HepG2 (cell line): ENCODE measurements around the gene TMEM87B. TPM values are rescaled to one million over a fixed set of nuclear protein-coding genes. Genes with fewer than 3 reads are reported as not detected.

Experiments used
- ATAC-seq: fragments of 200-7000 bp; cut with Tn5 transposase; 3 replicates; pipeline ENCODE4 v1.9.1; 2020; ENCODE audit warnings: mild to moderate bottlenecking, moderate library complexity
- BruUV-seq: library from RNA; stranded (reverse); fragments of 400-500 nt; replicated peaks from 2 replicates; lab custom pipeline; 2021; lab: Mats Ljungman, UMichigan
- CTCF ChIA-PET: fragments of 300-600 bp; formaldehyde crosslinking; extraction: SDS; loops from one replicate; lab custom pipeline; 2021; ENCODE audit warnings: low total read pairs, inconsistent platforms, low intra/inter-chr PET ratio; lab: Yijun Ruan, JAX
- POLR2A ChIA-PET: fragments of 350-600 bp; sonication (Branson Sonifier 250); formaldehyde crosslinking; loops from one replicate; lab custom pipeline; 2020; ENCODE audit warnings: antibody characterized with exemption, inconsistent platforms; lab: Yijun Ruan, JAX
- DNase-seq: peaks from one replicate; pipeline ENCODE4 v3.0.0-alpha.2; 2015; ENCODE audit warnings: low spot score
- FAIRE-seq: peaks from 3 replicates; lab custom pipeline; 2011; peaks lifted over from hg19 to GRCh38; lab: Jason Lieb, UNC
- H2AFZ ChIP-seq: one replicate; pipeline ENCODE4 v1.6.1; 2011; ENCODE audit warnings: low read length, inconsistent platforms
- H3K27ac ChIP-seq: fragments of 300-600 bp; 3 replicates; pipeline ENCODE4 v1.8.0; 2011; ENCODE audit warnings: mixed run types, mild to moderate bottlenecking, mixed read lengths, low read length, inconsistent platforms; ENCODE audit not compliant: insufficient read depth; ENCODE audit errors: extremely low read length
- H3K27me3 ChIP-seq, 2 experiments: fragments of 200-600 bp in 1 of 2; 2 replicates in 1 of 2; 3 replicates in 1 of 2; pipeline versions ENCODE4 v1.6.0 to v1.8.0; 2011; ENCODE audit warnings: low read length in 2 of 2, mild to moderate bottlenecking in 2 of 2, moderate library complexity in 2 of 2, inconsistent platforms in 1 of 2; ENCODE audit not compliant: insufficient read depth in 2 of 2, control insufficient read depth in 1 of 2
- H3K36me3 ChIP-seq, 2 experiments: fragments of 200-600 bp in 1 of 2; replicated peaks in 1 of 2; 2 replicates in 1 of 2; 3 replicates in 1 of 2; pipeline versions ENCODE4 v1.5.1 to v1.8.0; 2011; ENCODE audit warnings: low read length in 2 of 2, inconsistent platforms in 1 of 2; ENCODE audit not compliant: insufficient read depth in 2 of 2, control insufficient read depth in 1 of 2
- H3K4me1 ChIP-seq: 2 replicates; pipeline ENCODE4 v1.5.1; 2012; ENCODE audit warnings: low read length, inconsistent platforms; ENCODE audit not compliant: insufficient read depth
- H3K4me2 ChIP-seq: 2 replicates; pipeline ENCODE4 v1.6.0; 2011; ENCODE audit warnings: low read depth, low read length, inconsistent platforms
- H3K4me3 ChIP-seq, 3 experiments: fragments of 200-600 bp in 1 of 3; sonication (generic), shearing (Covaris generic) in 1 of 3; replicated peaks in 1 of 3; 2 replicates each; pipeline ENCODE4 v1.5.1; 2011 to 2016; ENCODE audit warnings: low read length in 3 of 3, inconsistent platforms in 2 of 3, low read depth in 2 of 3, mild to moderate bottlenecking in 2 of 3, control low read depth in 1 of 3, mixed read lengths in 1 of 3; ENCODE audit not compliant: insufficient read depth in 1 of 3
- H3K79me2 ChIP-seq: one replicate; pipeline ENCODE4 v1.6.1; 2011; ENCODE audit warnings: low read length, inconsistent platforms; ENCODE audit not compliant: insufficient read depth
- H3K9ac ChIP-seq: 2 replicates; pipeline ENCODE4 v1.6.0; 2011; ENCODE audit warnings: mild to moderate bottlenecking, low read depth, low read length, inconsistent platforms; ENCODE audit not compliant: insufficient read depth
- H3K9me3 ChIP-seq: 2 replicates; pipeline ENCODE4 v1.5.1; 2012; ENCODE audit warnings: mild to moderate bottlenecking, low read length
- H4K20me1 ChIP-seq: 2 replicates; pipeline ENCODE4 v1.6.0; 2011; ENCODE audit warnings: inconsistent platforms, mild to moderate bottlenecking, low read length, moderate library complexity; ENCODE audit not compliant: insufficient read depth
- HMG20A ChIP-seq: IDR thresholded peaks from 2 replicates; pipeline ENCODE4 v1.6.1; 2016; ENCODE audit warnings: borderline replicate concordance
- KAT2B ChIP-seq: fragments of 150-350 bp; IDR thresholded peaks from 2 replicates; pipeline ENCODE4 v1.6.1; 2014; ENCODE audit warnings: low read depth, low read length, borderline replicate concordance
- MTF1 ChIP-seq: sonication (generic); formaldehyde crosslinking; IDR thresholded peaks from 2 replicates; pipeline ENCODE4 v1.5.0; 2020; ENCODE audit warnings: missing genetic modification reagents
- POLR2G ChIP-seq: fragments of 200-400 bp; formaldehyde crosslinking; IDR thresholded peaks from 2 replicates; pipeline ENCODE4 v1.6.1; 2018; ENCODE audit warnings: mild to moderate bottlenecking, low read depth, low read length, moderate library complexity
- SALL1 ChIP-seq: sonication (generic); formaldehyde crosslinking; IDR thresholded peaks from 2 replicates; pipeline ENCODE4 v1.8.0; 2022; ENCODE audit warnings: mild to moderate bottlenecking, missing genetic modification reagents
- SRSF4 ChIP-seq: fragments of 200-400 bp; formaldehyde crosslinking; IDR thresholded peaks from one replicate; pipeline ENCODE4 v1.6.1; 2018; ENCODE audit warnings: mild to moderate bottlenecking, low read depth, low read length, moderate library complexity; ENCODE audit not compliant: poor library complexity, severe bottlenecking
- U2AF2 ChIP-seq: fragments of 200-400 bp; formaldehyde crosslinking; IDR thresholded peaks from 2 replicates; pipeline ENCODE4 v1.6.1; 2017; ENCODE audit warnings: low read depth, mild to moderate bottlenecking, low read length
- ZBTB33 ChIP-seq: sonication (generic); formaldehyde crosslinking; IDR thresholded peaks from 2 replicates; pipeline ENCODE4 v1.4.0; 2020; ENCODE audit warnings: missing genetic modification reagents
- ZKSCAN8 ChIP-seq: IDR thresholded peaks from 2 replicates; pipeline ENCODE4 v1.6.1; 2016; ENCODE audit warnings: borderline replicate concordance, missing genetic modification reagents, missing compliant biosample characterization
- ZNF558 ChIP-seq: sonication (generic); formaldehyde crosslinking; IDR thresholded peaks from 2 replicates; pipeline ENCODE4 v1.9.0; 2022; ENCODE audit warnings: mild to moderate bottlenecking, missing genetic modification reagents, borderline replicate concordance
- WGBS: methylation state at CpG from one replicate; pipeline ENCODE4 v1.1.6; 2017; ENCODE audit warnings: low lambda C conversion rate; 5-methylcytosine and 5-hydroxymethylcytosine counted together
- in situ Hi-C: cut with HindIII; loops from 2 replicates; pipeline ENCODE4 v1.10.0; 2017; ENCODE audit warnings: low pct_unique_long_range_greater_than_20kb; ENCODE audit not compliant: extremely low pct_ligation_motif_present
- intact Hi-C: fragments of 100-400 bp; cut with micrococcal nuclease; formaldehyde crosslinking; loops from one replicate; pipeline ENCODE4 v1.10.0; 2022; ENCODE audit not compliant: unreplicated experiment
- polyA plus RNA-seq, 8 experiments: library from polyadenylated mRNA; depleted of rRNA in 3 of 8; stranded (reverse) in 7 of 8; unstranded in 1 of 8; fragments of >200 nt; fragmentation: Illumina TruSeq in 4 of 8; extraction: Trizol in 4 of 8; gene quantifications; 2 replicates each; pipeline versions ENCODE4 v1.2.1 to v1.2.3, GENCODE V29; 2011 to 2016; ENCODE audit warnings: low read depth in 4 of 8, missing spikeins in 1 of 8, mixed read lengths in 1 of 8; ENCODE audit not compliant: insufficient read depth in 1 of 8
- total RNA-seq, 5 experiments: library from RNA; depleted of rRNA; stranded (reverse); fragments of >200 nt; fragmentation: Illumina TruSeq; extraction: Trizol; gene quantifications; 2 replicates each; pipeline ENCODE4 v1.2.3, GENCODE V29; 2016; ENCODE audit warnings: low read depth in 1 of 5
- TF ChIP-seq, protein P1 (sequence below): sonication (generic); formaldehyde crosslinking; IDR thresholded peaks from 2 replicates; pipeline ENCODE4 v1.5.1; 2020; ENCODE audit warnings: mild to moderate bottlenecking, missing genetic modification reagents, moderate library complexity
- TF ChIP-seq, protein P2 (sequence below): sonication (generic); formaldehyde crosslinking; IDR thresholded peaks from 2 replicates; pipeline ENCODE4 v1.4.0; 2020; ENCODE audit warnings: missing genetic modification reagents
- TF ChIP-seq, protein P3 (sequence below): IDR thresholded peaks from 2 replicates; pipeline ENCODE4 v1.6.1; 2016; ENCODE audit warnings: mild to moderate bottlenecking

TMEM87B gene
- total and polyA plus RNA-seq, 2 of the 13 experiments (the other 11 are each of a cell fraction or from before 2014, with no cell fraction given) = 15.1 to 16.2 TPM

- DNase-seq (no peak), ATAC-seq (no peak), FAIRE-seq (no peak)
- Histone ChIP-seq H3K4me3 (no peak overlapping the region), H3K4me2 (no peak overlapping the region), H3K4me1 (peaks cover 18% of the 10 kb centered on the region), H3K9ac (no peak overlapping the region), H3K27me3 (no peaks in the 10 kb centered on the region), H3K36me3 (peaks cover 33 to 45% of the 10 kb centered on the region in 2 experiments), H3K9me3 (no peaks in the 10 kb centered on the region), H3K79me2 (no peaks in the 10 kb centered on the region), H2AFZ (no peak overlapping the region), H4K20me1 (no peaks in the 10 kb centered on the region), H3K27ac (no peak overlapping the region)
- intact Hi-C loops (no loop called here), in situ Hi-C loops (no loop called here)
- TF ChIP-seq ZKSCAN8 (CRISPR knock-in tag) = no peak
- peak; percentile 44; the same call in 1 of the 2 replicates for TF ChIP-seq ZBTB33 (CRISPR knock-in tag)
- ChIA-PET POLR2A (no interaction called here), CTCF (no interaction called here)
- no TSS peak for BruUV-seq
- WGBS = 97% methylated on average over 10 of the region's 10 CpGs
Measured at GRCh38 chr2:112021290-112021689, 33.8 kb upstream of the TMEM87B start.

DNA sequence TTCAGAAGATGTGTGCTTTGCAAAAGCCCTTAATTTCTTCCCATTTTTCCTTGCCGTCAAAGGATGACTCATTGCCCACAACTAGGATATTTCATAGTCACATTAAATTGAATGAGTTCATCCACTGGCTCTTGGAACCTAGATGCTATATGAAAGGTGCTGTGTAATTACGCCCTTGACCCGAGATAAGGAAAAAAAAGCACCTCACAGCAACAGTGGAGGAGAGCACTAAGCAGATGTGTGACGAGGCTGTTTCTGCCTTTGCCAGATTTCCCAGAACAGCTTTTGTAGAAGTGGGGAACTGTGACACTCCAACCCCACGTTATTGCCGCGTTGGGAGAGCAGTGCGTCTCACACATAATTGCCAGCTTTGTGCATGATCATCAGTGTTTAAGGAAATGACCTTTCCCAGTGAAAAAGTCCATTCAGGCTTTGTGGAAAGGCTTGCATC lies 33.3 kb upstream of the TMEM87B start:
- no peak for DNase-seq
- no peak for FAIRE-seq
- Histone ChIP-seq H3K4me3 (no peak overlapping the region), H3K9me3 (no peaks in the 10 kb centered on the region), H2AFZ (no peak overlapping the region), H3K27ac (no peak overlapping the region), H3K4me1 (peaks cover 18% of the 10 kb centered on the region), H3K36me3 (peaks cover 31 to 47% of the 10 kb centered on the region in 2 experiments), H3K9ac (no peak overlapping the region), H4K20me1 (no peaks in the 10 kb centered on the region), H3K27me3 (no peaks in the 10 kb centered on the region), H3K4me2 (no peak overlapping the region), H3K79me2 (no peaks in the 10 kb centered on the region)
- CTCF ChIA-PET = no interaction called here
- BruUV-seq = no TSS peak
- intact Hi-C loops (no loop called here), in situ Hi-C loops (no loop called here)
- POLR2A ChIA-PET = no interaction called here
- 96% methylated on average over 8 of the region's 8 CpGs for WGBS
- no peak for ATAC-seq
- TF ChIP-seq POLR2G (no peak), SRSF4 (no peak), KAT2B (no peak), ZNF558 (no peak), U2AF2 (no peak), MTF1 (CRISPR knock-in tag) (no peak), HMG20A (CRISPR knock-in tag) (no peak), SALL1 (CRISPR knock-in tag) (no peak)
- TF ChIP-seq, protein P1, sequence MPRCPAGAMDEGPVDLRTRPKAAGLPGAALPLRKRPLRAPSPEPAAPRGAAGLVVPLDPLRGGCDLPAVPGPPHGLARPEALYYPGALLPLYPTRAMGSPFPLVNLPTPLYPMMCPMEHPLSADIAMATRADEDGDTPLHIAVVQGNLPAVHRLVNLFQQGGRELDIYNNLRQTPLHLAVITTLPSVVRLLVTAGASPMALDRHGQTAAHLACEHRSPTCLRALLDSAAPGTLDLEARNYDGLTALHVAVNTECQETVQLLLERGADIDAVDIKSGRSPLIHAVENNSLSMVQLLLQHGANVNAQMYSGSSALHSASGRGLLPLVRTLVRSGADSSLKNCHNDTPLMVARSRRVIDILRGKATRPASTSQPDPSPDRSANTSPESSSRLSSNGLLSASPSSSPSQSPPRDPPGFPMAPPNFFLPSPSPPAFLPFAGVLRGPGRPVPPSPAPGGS (CRISPR knock-in tag) = no peak
- TF ChIP-seq, protein P2, sequence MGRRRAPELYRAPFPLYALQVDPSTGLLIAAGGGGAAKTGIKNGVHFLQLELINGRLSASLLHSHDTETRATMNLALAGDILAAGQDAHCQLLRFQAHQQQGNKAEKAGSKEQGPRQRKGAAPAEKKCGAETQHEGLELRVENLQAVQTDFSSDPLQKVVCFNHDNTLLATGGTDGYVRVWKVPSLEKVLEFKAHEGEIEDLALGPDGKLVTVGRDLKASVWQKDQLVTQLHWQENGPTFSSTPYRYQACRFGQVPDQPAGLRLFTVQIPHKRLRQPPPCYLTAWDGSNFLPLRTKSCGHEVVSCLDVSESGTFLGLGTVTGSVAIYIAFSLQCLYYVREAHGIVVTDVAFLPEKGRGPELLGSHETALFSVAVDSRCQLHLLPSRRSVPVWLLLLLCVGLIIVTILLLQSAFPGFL (CRISPR knock-in tag) = no peak
- TF ChIP-seq, protein P3, sequence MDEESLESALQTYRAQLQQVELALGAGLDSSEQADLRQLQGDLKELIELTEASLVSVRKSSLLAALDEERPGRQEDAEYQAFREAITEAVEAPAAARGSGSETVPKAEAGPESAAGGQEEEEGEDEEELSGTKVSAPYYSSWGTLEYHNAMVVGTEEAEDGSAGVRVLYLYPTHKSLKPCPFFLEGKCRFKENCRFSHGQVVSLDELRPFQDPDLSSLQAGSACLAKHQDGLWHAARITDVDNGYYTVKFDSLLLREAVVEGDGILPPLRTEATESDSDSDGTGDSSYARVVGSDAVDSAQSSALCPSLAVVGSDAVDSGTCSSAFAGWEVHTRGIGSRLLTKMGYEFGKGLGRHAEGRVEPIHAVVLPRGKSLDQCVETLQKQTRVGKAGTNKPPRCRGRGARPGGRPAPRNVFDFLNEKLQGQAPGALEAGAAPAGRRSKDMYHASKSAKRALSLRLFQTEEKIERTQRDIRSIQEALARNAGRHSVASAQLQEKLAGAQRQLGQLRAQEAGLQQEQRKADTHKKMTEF (CRISPR knock-in tag) = no peak
